Forelimb muscle (tissue), 1 donor: ENCODE measurements around the gene ICA1. TPM values are rescaled to one million over a fixed set of nuclear protein-coding genes. Genes with fewer than 3 reads are reported as not detected.

Experiments used
- DNase-seq: peaks from one replicate; pipeline ENCODE4 v3.0.0-alpha.2; 2013; ENCODE audit warnings: low read depth
- polyA plus RNA-seq: library from polyadenylated mRNA; unstranded; fragments of 120-200 nt; gene quantifications from one replicate; pipeline ENCODE4 v1.2.1, GENCODE V29; 2013; ENCODE audit not compliant: insufficient read length

ICA1 gene
- polyA plus RNA-seq, 1 donor: 4.6 TPM

GRCh38 chr7:8228068-8228467 is 33.9 kb downstream of the ICA1 start:
- DNase-seq: no peak

GRCh38 chr7:8227261-8227660 is 34.7 kb downstream of the ICA1 start:
- DNase-seq: no peak

- no peak for DNase-seq
Observed at GRCh38 chr7:8226501-8226900, 35.5 kb downstream of the ICA1 start.

GRCh38 chr7:8221567-8221966 is 40.4 kb downstream of the ICA1 start:
- DNase-seq: no peak

GRCh38 chr7:8221101-8221495 is 40.9 kb downstream of the ICA1 start:
- DNase-seq: no peak

- no peak for DNase-seq
Observed at GRCh38 chr7:8220376-8221100, 41.4 kb downstream of the ICA1 start.

- peak; percentile 63 for DNase-seq
Observed at GRCh38 chr7:8217200-8218068, 44.5 kb downstream of the ICA1 start.

GRCh38 chr7:8216334-8216690 is 45.7 kb downstream of the ICA1 start:
- DNase-seq: no peak

- no peak for DNase-seq
Observed at GRCh38 chr7:8215648-8216333, 46.2 kb downstream of the ICA1 start.

- DNase-seq: no peak
Observed at GRCh38 chr7:8214244-8214824, 47.6 kb downstream of the ICA1 start.

- no peak for DNase-seq
Observed at GRCh38 chr7:8213381-8213780, 48.6 kb downstream of the ICA1 start.

GRCh38 chr7:8212638-8213037 is 49.3 kb downstream of the ICA1 start:
- no peak for DNase-seq

GRCh38 chr7:8211725-8212096 is 50.3 kb downstream of the ICA1 start:
- DNase-seq: no peak

GRCh38 chr7:8210845-8211724 is 50.9 kb downstream of the ICA1 start:
- DNase-seq: no peak

- no peak for DNase-seq
Observed at GRCh38 chr7:8209353-8209752, 52.6 kb downstream of the ICA1 start.

- DNase-seq: no peak
Observed at GRCh38 chr7:8208816-8209215, 53.2 kb downstream of the ICA1 start.

GRCh38 chr7:8206956-8207355 is 55.0 kb downstream of the ICA1 start:
- no peak for DNase-seq

- DNase-seq: peak; percentile 16
Observed at GRCh38 chr7:8205537-8205936, 56.4 kb downstream of the ICA1 start.

- DNase-seq: no peak
Observed at GRCh38 chr7:8205031-8205387, 57.0 kb downstream of the ICA1 start.

- DNase-seq: no peak
Observed at GRCh38 chr7:8204339-8205030, 57.5 kb downstream of the ICA1 start.
